ENCODE measurements around the gene PALM. TPM values are rescaled to one million over a fixed set of nuclear protein-coding genes. Genes with fewer than 3 reads are reported as not detected.
"Not testable (repeated sequence)": the region's sequence is repeated elsewhere in the genome, so short reads cannot be mapped to it uniquely, and the experiment has no call there.

Gene PALM
- total and polyA plus RNA-seq, 2 donors, result 23.6 to 69.3 TPM

GRCh38 chr19:739998-740715 is 31.4 kb downstream of the PALM start:
- no peak for DNase-seq (ENCODE audit: extremely low spot score)
- 90% methylated on average over 36 of the region's 36 CpGs for WGBS
- H3K36me3 ChIP-seq (ENCODE audit: insufficient read depth), result no peaks in the 10 kb centered on the region
- H3K4me1 ChIP-seq (ENCODE audit: insufficient read depth), result no peaks in the 10 kb centered on the region
- no peak overlapping the region for H3K27ac ChIP-seq (ENCODE audit: low read depth)
- H3K4me3 ChIP-seq (ENCODE audit: low read depth, low read length), result no peak overlapping the region

GRCh38 chr19:740816-741505 is 32.2 kb downstream of the PALM start:
- H3K4me1 ChIP-seq (ENCODE audit: insufficient read depth); H3K27ac ChIP-seq (ENCODE audit: low read depth); DNase-seq (ENCODE audit: extremely low spot score); H3K4me3 ChIP-seq (ENCODE audit: low read depth, low read length); H3K36me3 ChIP-seq (ENCODE audit: insufficient read depth): not testable (repeated sequence)
- 87% methylated on average over 16 of the region's 16 CpGs for WGBS

- WGBS, result 83% methylated on average over 17 of the region's 19 CpGs
- Histone ChIP-seq H3K4me3 (ENCODE audit: low read depth, low read length) (no peak overlapping the region), H3K4me1 (ENCODE audit: insufficient read depth) (no peaks in the 10 kb centered on the region), H3K36me3 (ENCODE audit: insufficient read depth) (no peaks in the 10 kb centered on the region), H3K27ac (ENCODE audit: low read depth) (no peak overlapping the region)
- no peak for DNase-seq (ENCODE audit: extremely low spot score)
Observed at GRCh38 chr19:741506-742131, 32.9 kb downstream of the PALM start.

- DNase-seq (ENCODE audit: extremely low spot score), result no peak
- H3K4me1 ChIP-seq (ENCODE audit: insufficient read depth), result no peaks in the 10 kb centered on the region
- H3K27ac ChIP-seq (ENCODE audit: low read depth), result no peak overlapping the region
- H3K36me3 ChIP-seq (ENCODE audit: insufficient read depth), result no peaks in the 10 kb centered on the region
- no peak overlapping the region for H3K4me3 ChIP-seq (ENCODE audit: low read depth, low read length)
- WGBS, result 95% methylated on average over 24 of the region's 24 CpGs
Observed at GRCh38 chr19:742540-743075, 33.9 kb downstream of the PALM start.

GRCh38 chr19:743168-743687 is 34.5 kb downstream of the PALM start:
- WGBS, result 49% methylated on average over 13 of the region's 13 CpGs
- Histone ChIP-seq H3K4me3 (ENCODE audit: low read depth, low read length) (no peak overlapping the region), H3K4me1 (ENCODE audit: insufficient read depth) (no peaks in the 10 kb centered on the region), H3K36me3 (ENCODE audit: insufficient read depth) (no peaks in the 10 kb centered on the region), H3K27ac (ENCODE audit: low read depth) (no peak overlapping the region)
- peak; percentile 62 for DNase-seq (ENCODE audit: extremely low spot score)

GRCh38 chr19:745138-745537 is 36.4 kb downstream of the PALM start:
- DNase-seq (ENCODE audit: extremely low spot score); H3K4me1 ChIP-seq (ENCODE audit: insufficient read depth); H3K4me3 ChIP-seq (ENCODE audit: low read depth, low read length); H3K36me3 ChIP-seq (ENCODE audit: insufficient read depth); H3K27ac ChIP-seq (ENCODE audit: low read depth): not testable (repeated sequence)
- 38% methylated on average over 7 of the region's 7 CpGs for WGBS

GRCh38 chr19:746208-746819 is 37.6 kb downstream of the PALM start:
- 96% methylated on average over 43 of the region's 43 CpGs for WGBS
- no peaks in the 10 kb centered on the region for H3K36me3 ChIP-seq (ENCODE audit: insufficient read depth)
- H3K27ac ChIP-seq (ENCODE audit: low read depth), result no peak overlapping the region
- no peaks in the 10 kb centered on the region for H3K4me1 ChIP-seq (ENCODE audit: insufficient read depth)
- no peak overlapping the region for H3K4me3 ChIP-seq (ENCODE audit: low read depth, low read length)
- DNase-seq (ENCODE audit: extremely low spot score), result no peak

- DNase-seq (ENCODE audit: extremely low spot score), result no peak
- H3K4me3 ChIP-seq (ENCODE audit: low read depth, low read length), result no peak overlapping the region
- 97% methylated on average over 22 of the region's 22 CpGs for WGBS
- H3K27ac ChIP-seq (ENCODE audit: low read depth), result no peak overlapping the region
- H3K36me3 ChIP-seq (ENCODE audit: insufficient read depth), result no peaks in the 10 kb centered on the region
- H3K4me1 ChIP-seq (ENCODE audit: insufficient read depth), result no peaks in the 10 kb centered on the region
Observed at GRCh38 chr19:746956-747355, 38.2 kb downstream of the PALM start.

- WGBS, result 96% methylated on average over 28 of the region's 28 CpGs
- Histone ChIP-seq H3K27ac (ENCODE audit: low read depth) (no peak overlapping the region), H3K4me3 (ENCODE audit: low read depth, low read length) (no peak overlapping the region), H3K36me3 (ENCODE audit: insufficient read depth) (no peaks in the 10 kb centered on the region), H3K4me1 (ENCODE audit: insufficient read depth) (no peaks in the 10 kb centered on the region)
- no peak for DNase-seq (ENCODE audit: extremely low spot score)
Observed at GRCh38 chr19:747432-748273, 38.9 kb downstream of the PALM start.

- H3K27ac ChIP-seq (ENCODE audit: low read depth), result no peak overlapping the region
- 86% methylated on average over 14 of the region's 14 CpGs for WGBS
- no peak overlapping the region for H3K4me3 ChIP-seq (ENCODE audit: low read depth, low read length)
- H3K36me3 ChIP-seq (ENCODE audit: insufficient read depth), result no peaks in the 10 kb centered on the region
- DNase-seq (ENCODE audit: extremely low spot score), result no peak
- H3K4me1 ChIP-seq (ENCODE audit: insufficient read depth), result no peaks in the 10 kb centered on the region
Observed at GRCh38 chr19:748274-748598, 39.5 kb downstream of the PALM start.

- H3K27ac ChIP-seq (ENCODE audit: low read depth), result no peak overlapping the region
- DNase-seq (ENCODE audit: extremely low spot score), result no peak
- H3K4me3 ChIP-seq (ENCODE audit: low read depth, low read length), result no peak overlapping the region
- no peaks in the 10 kb centered on the region for H3K36me3 ChIP-seq (ENCODE audit: insufficient read depth)
- no peaks in the 10 kb centered on the region for H3K4me1 ChIP-seq (ENCODE audit: insufficient read depth)
- WGBS, result 76% methylated on average over 14 of the region's 14 CpGs
Observed at GRCh38 chr19:749811-750210, 41.1 kb downstream of the PALM start.

GRCh38 chr19:750640-751423 is 42.1 kb downstream of the PALM start, which contains the start of gene MISP:
TSS of gene MISP (plus strand) at chr19:751112. CDS start at chr19:756947, 5,835 bp downstream.
- 58% methylated on average over 31 of the region's 31 CpGs for WGBS
- Histone ChIP-seq H3K4me3 (ENCODE audit: low read depth, low read length) (no peak within 1 kb of the TSS), H3K4me1 (ENCODE audit: insufficient read depth) (no peaks in the 10 kb centered on the region), H3K27ac (ENCODE audit: low read depth) (no peak within 1 kb of the TSS), H3K36me3 (ENCODE audit: insufficient read depth) (no peaks in the 10 kb centered on the region)
- DNase-seq (ENCODE audit: extremely low spot score), result no peak

Data from urinary bladder (tissue), 4 donors.